GM12878 (cell line): Measurements from ENCODE around the gene IGF1R. TPM values are rescaled to one million over a fixed set of nuclear protein-coding genes. Genes with fewer than 3 reads are reported as not detected.

Experiments used
- ATAC-seq: fragments of 200-7000 bp; cut with Tn5 transposase; 3 replicates; pipeline ENCODE4 v1.9.1; 2020; ENCODE audit warnings: mild to moderate bottlenecking, moderate library complexity
- BruUV-seq: library from RNA; stranded (reverse); fragments of 400-500 nt; replicated peaks from 2 replicates; lab custom pipeline; 2021; lab: Mats Ljungman, UMichigan
- CTCF ChIA-PET: fragments of 300-600 bp; sonication (Branson Sonifier 250); formaldehyde crosslinking; extraction: SDS; loops from one replicate; lab custom pipeline; 2021; ENCODE audit warnings: inconsistent platforms; lab: Yijun Ruan, JAX
- POLR2A ChIA-PET: fragments of 350-600 bp; formaldehyde crosslinking; extraction: SDS; loops from one replicate; lab custom pipeline; 2021; ENCODE audit warnings: inconsistent platforms; lab: Charles Lee
- RAD21 ChIA-PET: fragments of 300-600 bp; sonication (Branson Sonifier 250); formaldehyde crosslinking; loops from one replicate; lab custom pipeline; 2023; ENCODE audit warnings: antibody characterized with exemption; ENCODE audit not compliant: unreplicated experiment; lab: Charles Lee
- SMC1A ChIA-PET: fragments of 300-600 bp; sonication (Branson Sonifier 250); formaldehyde crosslinking; loops from one replicate; lab custom pipeline; 2023; ENCODE audit not compliant: unreplicated experiment, uncharacterized antibody; lab: Charles Lee
- DNase-seq: peaks from one replicate; pipeline ENCODE4 v3.0.0-alpha.2; 2011; ENCODE audit warnings: low read depth, low spot score
- FAIRE-seq: peaks from 3 replicates; lab custom pipeline; 2011; peaks lifted over from hg19 to GRCh38; lab: Jason Lieb, UNC
- H2AFZ ChIP-seq: 2 replicates; pipeline ENCODE4 v1.6.0; 2011; ENCODE audit warnings: low read depth, low read length, control low read depth; ENCODE audit not compliant: control insufficient read depth
- H3K27ac ChIP-seq: 2 replicates; pipeline ENCODE4 v1.5.1; 2011; ENCODE audit warnings: control low read depth; ENCODE audit not compliant: control insufficient read depth, insufficient read depth
- H3K27me3 ChIP-seq, 2 experiments: replicated peaks in 1 of 2; 2 replicates each; pipeline versions ENCODE4 v1.6.0 to v1.6.1; 2011; ENCODE audit warnings: low read length in 1 of 2; ENCODE audit not compliant: control insufficient read depth in 2 of 2, insufficient read depth in 2 of 2
- H3K36me3 ChIP-seq, 2 experiments: 2 replicates each; pipeline ENCODE4 v1.5.1; 2011; ENCODE audit warnings: low read length in 1 of 2; ENCODE audit not compliant: control insufficient read depth in 2 of 2, insufficient read depth in 2 of 2
- H3K4me1 ChIP-seq: 2 replicates; pipeline ENCODE4 v1.6.1; 2011; ENCODE audit warnings: mild to moderate bottlenecking, low read length, moderate library complexity, mixed read lengths; ENCODE audit not compliant: control insufficient read depth, insufficient read depth
- H3K4me2 ChIP-seq: 2 replicates; pipeline ENCODE4 v1.6.0; 2011; ENCODE audit warnings: control low read depth; ENCODE audit not compliant: control insufficient read depth, insufficient read depth
- H3K4me3 ChIP-seq: fragments of 200-600 bp; sonication (generic); 2 replicates; pipeline ENCODE4 v1.5.1; 2016
- H3K79me2 ChIP-seq: 2 replicates; pipeline ENCODE4 v1.6.0; 2011; ENCODE audit warnings: low read length; ENCODE audit not compliant: control insufficient read depth, insufficient read depth
- H3K9ac ChIP-seq: 2 replicates; pipeline ENCODE4 v1.8.0; 2011; ENCODE audit warnings: low read length, control low read depth, mixed read lengths; ENCODE audit not compliant: control insufficient read depth, insufficient read depth
- H3K9me3 ChIP-seq: replicated peaks from 3 replicates; pipeline ENCODE4 v1.5.1; 2011; ENCODE audit warnings: mild to moderate bottlenecking, low read length; ENCODE audit not compliant: control insufficient read depth, insufficient read depth
- H4K20me1 ChIP-seq: 2 replicates; pipeline ENCODE4 v1.6.0; 2011; ENCODE audit not compliant: control insufficient read depth, insufficient read depth
- BACH1 ChIP-seq: fragments of 450-650 bp; IDR thresholded peaks from 2 replicates; pipeline ENCODE4 v1.6.1; 2017; ENCODE audit warnings: mild to moderate bottlenecking, borderline replicate concordance
- CREM ChIP-seq: IDR thresholded peaks from 2 replicates; pipeline ENCODE4 v1.6.1; 2014; ENCODE audit warnings: antibody characterized with exemption, low read depth
- KAT2A ChIP-seq: conservative IDR thresholded peaks from 2 replicates; pipeline ENCODE4 v1.6.1; 2011; ENCODE audit warnings: low read depth, low read length; ENCODE audit not compliant: control insufficient read depth
- RFX5 ChIP-seq: IDR thresholded peaks from 2 replicates; pipeline ENCODE4 v1.6.1; 2011; ENCODE audit warnings: low read depth, low read length, improper control_type of control experiment
- SIX5 ChIP-seq: IDR thresholded peaks from 2 replicates; pipeline ENCODE4 v1.6.1; 2011; ENCODE audit warnings: mild to moderate bottlenecking, low read depth, low read length, moderate library complexity; ENCODE audit not compliant: severe bottlenecking
- SRF ChIP-seq, 2 experiments: IDR thresholded peaks; 2 replicates each; pipeline ENCODE4 v1.6.1; 2011; ENCODE audit warnings: low read depth in 2 of 2, low read length in 2 of 2, mild to moderate bottlenecking in 1 of 2, moderate library complexity in 1 of 2
- SUZ12 ChIP-seq: fragments of 200-600 bp; sonication (generic); IDR thresholded peaks from one replicate; pipeline ENCODE4 v1.6.1; 2018; ENCODE audit warnings: antibody characterized with exemption, mild to moderate bottlenecking; ENCODE audit not compliant: unreplicated experiment
- ZNF217 ChIP-seq: fragments of 450-650 bp; IDR thresholded peaks from 2 replicates; pipeline ENCODE4 v1.6.1; 2017; ENCODE audit warnings: antibody characterized with exemption, mild to moderate bottlenecking
- WGBS: methylation state at CpG from one replicate; pipeline ENCODE4 v1.1.6; 2016; ENCODE audit warnings: low lambda C conversion rate; ENCODE audit not compliant: insufficient replicate concordance, insufficient coverage; ENCODE audit errors: missing lambda C conversion rate; 5-methylcytosine and 5-hydroxymethylcytosine counted together
- in situ Hi-C: fragments of 300-500 bp; cut with MboI; formaldehyde crosslinking; loops from 9 replicates; pipeline ENCODE4 v1.14.3; 2018; ENCODE audit warnings: mixed read lengths
- intact Hi-C: fragments of 100-400 bp; cut with micrococcal nuclease; formaldehyde crosslinking; loops from one replicate; pipeline ENCODE4 v1.14.2; 2022; ENCODE audit not compliant: unreplicated experiment
- polyA plus RNA-seq, 11 experiments: library from polyadenylated mRNA; depleted of rRNA in 4 of 11; unstranded in 6 of 11; stranded (reverse) in 5 of 11; fragments of >200 nt; fragmentation: Nextera tagmentation in 4 of 11; fragmentation: Illumina TruSeq in 1 of 11; extraction: Ambion mirVana in 4 of 11; extraction: Trizol in 1 of 11; gene quantifications; 1 replicate in 1 of 11; 2 replicates in 10 of 11; pipeline versions ENCODE4 v1.2.1 to v1.2.3, GENCODE V29; 2011 to 2016; ENCODE audit warnings: inconsistent platforms in 2 of 11, missing spikeins in 2 of 11, low read depth in 1 of 11
- total RNA-seq, 4 experiments: library from RNA; depleted of rRNA in 3 of 4; stranded (reverse); fragments of >200 nt in 3 of 4; fragmentation: Illumina TruSeq in 1 of 4; extraction: Trizol in 1 of 4; gene quantifications; 2 replicates each; pipeline versions ENCODE4 v1.2.1 to v1.2.3, GENCODE V29; 2013 to 2021
- TF ChIP-seq, protein P1 (sequence below): fragments of 450-650 bp; IDR thresholded peaks from 2 replicates; pipeline ENCODE4 v1.6.1; 2017; ENCODE audit warnings: mild to moderate bottlenecking
- TF ChIP-seq, protein P2 (sequence below): IDR thresholded peaks from 2 replicates; pipeline ENCODE4 v1.6.1; 2011; ENCODE audit warnings: borderline replicate concordance, low read depth, mild to moderate bottlenecking, moderate library complexity, mixed read lengths, low read length; ENCODE audit not compliant: insufficient read depth; ENCODE audit errors: extremely low read length
- TF ChIP-seq, protein P3 (sequence below): IDR thresholded peaks from 2 replicates; pipeline ENCODE4 v1.6.1; 2011; ENCODE audit warnings: mild to moderate bottlenecking, low read depth, low read length, moderate library complexity; ENCODE audit not compliant: insufficient replicate concordance
- TF ChIP-seq, protein P4 (sequence below): fragments of 450-650 bp; IDR thresholded peaks from 2 replicates; pipeline ENCODE4 v1.6.1; 2017; ENCODE audit warnings: mild to moderate bottlenecking, moderate library complexity
- TF ChIP-seq, protein P5 (sequence below): fragments of 450-650 bp; IDR thresholded peaks from 2 replicates; pipeline ENCODE4 v1.6.1; 2016; ENCODE audit warnings: mild to moderate bottlenecking

The IGF1R gene
- total and polyA plus RNA-seq, 10 of the 15 experiments (the other 5 are each of a cell fraction or from before 2014, with no cell fraction given), result 0.03 to 2.7 (median 0.66) TPM

DNA sequence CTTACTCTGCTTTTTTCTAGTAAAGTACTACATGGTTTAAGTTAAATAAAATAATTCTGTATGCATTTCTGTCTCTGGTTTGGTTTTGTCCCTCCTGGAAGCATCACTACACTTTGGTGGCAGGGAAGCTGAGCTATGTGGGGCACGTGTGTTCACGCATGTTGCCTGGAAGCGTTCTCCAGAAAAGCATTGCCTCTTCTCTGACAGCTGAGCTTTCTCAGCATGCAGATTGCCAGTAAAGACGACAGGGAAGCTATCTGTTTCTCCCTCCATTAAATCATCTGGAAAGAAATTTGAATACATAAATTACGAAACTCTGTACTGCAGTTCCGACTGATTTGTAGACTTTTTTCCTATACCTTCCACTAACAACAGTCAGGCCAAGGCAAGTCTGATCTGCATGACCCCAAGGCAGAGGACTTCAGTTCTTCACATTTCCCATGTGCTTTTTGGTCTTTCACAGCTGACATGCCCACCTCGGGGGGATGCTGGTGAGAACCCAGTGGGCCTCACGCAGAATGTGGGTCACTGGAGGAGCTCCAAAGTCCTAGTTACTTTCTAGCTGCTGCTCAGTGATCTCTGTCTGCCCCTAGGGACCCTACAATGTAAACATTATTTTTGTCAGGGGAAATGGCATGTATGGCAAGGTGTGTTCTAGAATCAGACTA is 316.3 kb downstream of the IGF1R start:
- no peak for DNase-seq
- H3K27me3 ChIP-seq, result no peaks in the 10 kb centered on the region
- intact Hi-C loops, result no loop called here
- no peak overlapping the region for H3K4me3 ChIP-seq
- H3K27ac ChIP-seq, result no peak overlapping the region
- FAIRE-seq, result no peak
- H3K4me2 ChIP-seq, result no peak overlapping the region
- 62% methylated on average over 8 of the region's 8 CpGs for WGBS
- no peaks in the 10 kb centered on the region for H3K4me1 ChIP-seq
- peaks cover 10% of the 10 kb centered on the region for H3K9me3 ChIP-seq
- H2AFZ ChIP-seq, result no peak overlapping the region
- ChIA-PET POLR2A (no interaction called here), CTCF (interaction anchor here (0.9 to 1.4 kb wide), 4 partner anchors 12 to 112 kb away, joined by 3 to 5 read pairs (median 3); no protein-coding TSS in a partner anchor), RAD21 (interaction anchor here (1.2 kb wide), 1 partner anchor 94 kb away, joined by 4 read pairs; no protein-coding TSS in a partner anchor), SMC1A (interaction anchor here (1.4 kb wide), 1 partner anchor 27 kb away, joined by 3 read pairs; no protein-coding TSS in a partner anchor)
- BruUV-seq, result no TSS peak
- ATAC-seq, result no peak
- no peak overlapping the region for H3K9ac ChIP-seq
- no peaks in the 10 kb centered on the region for H4K20me1 ChIP-seq
- no peaks in the 10 kb centered on the region for H3K79me2 ChIP-seq
- H3K36me3 ChIP-seq, result no peaks in the 10 kb centered on the region
- in situ Hi-C loops, result no loop called here
- TF ChIP-seq, protein P1, sequence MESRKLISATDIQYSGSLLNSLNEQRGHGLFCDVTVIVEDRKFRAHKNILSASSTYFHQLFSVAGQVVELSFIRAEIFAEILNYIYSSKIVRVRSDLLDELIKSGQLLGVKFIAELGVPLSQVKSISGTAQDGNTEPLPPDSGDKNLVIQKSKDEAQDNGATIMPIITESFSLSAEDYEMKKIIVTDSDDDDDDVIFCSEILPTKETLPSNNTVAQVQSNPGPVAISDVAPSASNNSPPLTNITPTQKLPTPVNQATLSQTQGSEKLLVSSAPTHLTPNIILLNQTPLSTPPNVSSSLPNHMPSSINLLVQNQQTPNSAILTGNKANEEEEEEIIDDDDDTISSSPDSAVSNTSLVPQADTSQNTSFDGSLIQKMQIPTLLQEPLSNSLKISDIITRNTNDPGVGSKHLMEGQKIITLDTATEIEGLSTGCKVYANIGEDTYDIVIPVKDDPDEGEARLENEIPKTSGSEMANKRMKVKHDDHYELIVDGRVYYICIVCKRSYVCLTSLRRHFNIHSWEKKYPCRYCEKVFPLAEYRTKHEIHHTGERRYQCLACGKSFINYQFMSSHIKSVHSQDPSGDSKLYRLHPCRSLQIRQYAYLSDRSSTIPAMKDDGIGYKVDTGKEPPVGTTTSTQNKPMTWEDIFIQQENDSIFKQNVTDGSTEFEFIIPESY, result no peak
- TF ChIP-seq SIX5, result no peak
- TF ChIP-seq, protein P2, sequence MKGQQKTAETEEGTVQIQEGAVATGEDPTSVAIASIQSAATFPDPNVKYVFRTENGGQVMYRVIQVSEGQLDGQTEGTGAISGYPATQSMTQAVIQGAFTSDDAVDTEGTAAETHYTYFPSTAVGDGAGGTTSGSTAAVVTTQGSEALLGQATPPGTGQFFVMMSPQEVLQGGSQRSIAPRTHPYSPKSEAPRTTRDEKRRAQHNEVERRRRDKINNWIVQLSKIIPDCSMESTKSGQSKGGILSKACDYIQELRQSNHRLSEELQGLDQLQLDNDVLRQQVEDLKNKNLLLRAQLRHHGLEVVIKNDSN, result no peak
- TF ChIP-seq SUZ12, result no peak
- TF ChIP-seq, protein P3, sequence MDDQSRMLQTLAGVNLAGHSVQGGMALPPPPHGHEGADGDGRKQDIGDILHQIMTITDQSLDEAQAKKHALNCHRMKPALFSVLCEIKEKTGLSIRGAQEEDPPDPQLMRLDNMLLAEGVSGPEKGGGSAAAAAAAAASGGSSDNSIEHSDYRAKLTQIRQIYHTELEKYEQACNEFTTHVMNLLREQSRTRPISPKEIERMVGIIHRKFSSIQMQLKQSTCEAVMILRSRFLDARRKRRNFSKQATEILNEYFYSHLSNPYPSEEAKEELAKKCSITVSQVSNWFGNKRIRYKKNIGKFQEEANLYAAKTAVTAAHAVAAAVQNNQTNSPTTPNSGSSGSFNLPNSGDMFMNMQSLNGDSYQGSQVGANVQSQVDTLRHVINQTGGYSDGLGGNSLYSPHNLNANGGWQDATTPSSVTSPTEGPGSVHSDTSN, result no peak
- TF ChIP-seq RFX5, result no peak
- TF ChIP-seq, protein P4, sequence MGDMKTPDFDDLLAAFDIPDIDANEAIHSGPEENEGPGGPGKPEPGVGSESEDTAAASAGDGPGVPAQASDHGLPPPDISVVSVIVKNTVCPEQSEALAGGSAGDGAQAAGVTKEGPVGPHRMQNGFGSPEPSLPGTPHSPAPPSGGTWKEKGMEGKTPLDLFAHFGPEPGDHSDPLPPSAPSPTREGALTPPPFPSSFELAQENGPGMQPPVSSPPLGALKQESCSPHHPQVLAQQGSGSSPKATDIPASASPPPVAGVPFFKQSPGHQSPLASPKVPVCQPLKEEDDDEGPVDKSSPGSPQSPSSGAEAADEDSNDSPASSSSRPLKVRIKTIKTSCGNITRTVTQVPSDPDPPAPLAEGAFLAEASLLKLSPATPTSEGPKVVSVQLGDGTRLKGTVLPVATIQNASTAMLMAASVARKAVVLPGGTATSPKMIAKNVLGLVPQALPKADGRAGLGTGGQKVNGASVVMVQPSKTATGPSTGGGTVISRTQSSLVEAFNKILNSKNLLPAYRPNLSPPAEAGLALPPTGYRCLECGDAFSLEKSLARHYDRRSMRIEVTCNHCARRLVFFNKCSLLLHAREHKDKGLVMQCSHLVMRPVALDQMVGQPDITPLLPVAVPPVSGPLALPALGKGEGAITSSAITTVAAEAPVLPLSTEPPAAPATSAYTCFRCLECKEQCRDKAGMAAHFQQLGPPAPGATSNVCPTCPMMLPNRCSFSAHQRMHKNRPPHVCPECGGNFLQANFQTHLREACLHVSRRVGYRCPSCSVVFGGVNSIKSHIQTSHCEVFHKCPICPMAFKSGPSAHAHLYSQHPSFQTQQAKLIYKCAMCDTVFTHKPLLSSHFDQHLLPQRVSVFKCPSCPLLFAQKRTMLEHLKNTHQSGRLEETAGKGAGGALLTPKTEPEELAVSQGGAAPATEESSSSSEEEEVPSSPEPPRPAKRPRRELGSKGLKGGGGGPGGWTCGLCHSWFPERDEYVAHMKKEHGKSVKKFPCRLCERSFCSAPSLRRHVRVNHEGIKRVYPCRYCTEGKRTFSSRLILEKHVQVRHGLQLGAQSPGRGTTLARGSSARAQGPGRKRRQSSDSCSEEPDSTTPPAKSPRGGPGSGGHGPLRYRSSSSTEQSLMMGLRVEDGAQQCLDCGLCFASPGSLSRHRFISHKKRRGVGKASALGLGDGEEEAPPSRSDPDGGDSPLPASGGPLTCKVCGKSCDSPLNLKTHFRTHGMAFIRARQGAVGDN, result no peak
- no peak for TF ChIP-seq BACH1
- TF ChIP-seq SRF (IDR thresholded peaks at IDR 0.05; ENCODE audit: low read depth in 2 of 2, low read length in 2 of 2), result no peak
- TF ChIP-seq CREM, result no peak
- TF ChIP-seq KAT2A, result no peak
- TF ChIP-seq ZNF217, result no peak
- TF ChIP-seq, protein P5, sequence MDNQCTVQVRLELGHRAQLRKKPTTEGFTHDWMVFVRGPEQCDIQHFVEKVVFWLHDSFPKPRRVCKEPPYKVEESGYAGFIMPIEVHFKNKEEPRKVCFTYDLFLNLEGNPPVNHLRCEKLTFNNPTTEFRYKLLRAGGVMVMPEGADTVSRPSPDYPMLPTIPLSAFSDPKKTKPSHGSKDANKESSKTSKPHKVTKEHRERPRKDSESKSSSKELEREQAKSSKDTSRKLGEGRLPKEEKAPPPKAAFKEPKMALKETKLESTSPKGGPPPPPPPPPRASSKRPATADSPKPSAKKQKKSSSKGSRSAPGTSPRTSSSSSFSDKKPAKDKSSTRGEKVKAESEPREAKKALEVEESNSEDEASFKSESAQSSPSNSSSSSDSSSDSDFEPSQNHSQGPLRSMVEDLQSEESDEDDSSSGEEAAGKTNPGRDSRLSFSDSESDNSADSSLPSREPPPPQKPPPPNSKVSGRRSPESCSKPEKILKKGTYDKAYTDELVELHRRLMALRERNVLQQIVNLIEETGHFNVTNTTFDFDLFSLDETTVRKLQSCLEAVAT, result no peak
